GM19395 (cell line): ENCODE measurements around the gene BCL2.

ENCODE experiments used
- ATAC-seq: cut with Tn5 transposase; IDR thresholded peaks from one replicate; pipeline ENCODE4 v1.9.1; 2021; ENCODE audit warnings: mild to moderate bottlenecking, moderate library complexity; ENCODE audit not compliant: unreplicated experiment

Gene BCL2

GRCh38 chr18:63290166-63290820 lies 29.3 kb downstream of the BCL2 start:
- no peak for ATAC-seq

DNA sequence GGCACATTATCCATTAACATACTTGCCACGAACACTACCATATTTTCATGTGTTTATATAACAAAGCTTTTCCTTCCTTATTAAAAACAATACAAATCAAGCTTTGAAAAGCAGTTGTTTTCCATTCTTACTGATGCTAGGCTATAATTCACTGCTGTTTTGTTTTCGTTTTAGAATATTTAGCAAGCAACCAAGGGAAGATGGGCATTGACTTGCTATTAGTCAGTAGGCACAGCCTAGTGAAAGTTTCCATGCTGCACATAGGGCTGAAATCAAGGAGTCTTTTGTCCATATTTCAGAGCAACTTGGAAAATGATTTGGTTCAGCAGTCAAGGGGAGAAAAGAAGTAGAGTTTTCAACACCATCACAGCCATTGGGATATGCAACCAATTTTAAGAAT lies 31.3 kb downstream of the BCL2 start:
- no peak for ATAC-seq

DNA sequence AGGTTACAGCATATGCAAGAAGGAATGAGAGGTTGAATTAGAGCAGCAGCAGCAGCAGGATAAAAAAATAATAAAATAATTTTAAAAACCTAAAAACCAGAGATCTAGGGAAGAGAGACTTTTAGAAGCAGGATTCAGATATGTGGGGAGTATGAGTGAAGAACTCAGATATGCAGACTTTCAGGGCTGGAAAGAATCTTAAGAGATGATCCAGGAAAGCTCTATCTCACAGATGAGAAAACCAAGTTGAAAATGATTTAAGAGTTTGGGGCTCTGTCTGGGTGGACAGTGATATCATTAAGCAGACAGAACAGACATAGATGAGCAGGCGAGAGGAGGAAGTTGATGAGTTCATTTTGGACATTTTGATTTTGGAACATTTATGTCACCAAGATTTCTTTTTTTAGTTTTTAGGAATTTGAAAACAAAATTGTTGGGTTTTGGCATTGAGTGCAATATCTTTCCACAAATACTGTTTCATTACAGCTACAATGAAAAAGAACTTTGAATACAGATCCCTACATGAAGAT lies 31.8 kb downstream of the BCL2 start:
- ATAC-seq: no peak

DNA sequence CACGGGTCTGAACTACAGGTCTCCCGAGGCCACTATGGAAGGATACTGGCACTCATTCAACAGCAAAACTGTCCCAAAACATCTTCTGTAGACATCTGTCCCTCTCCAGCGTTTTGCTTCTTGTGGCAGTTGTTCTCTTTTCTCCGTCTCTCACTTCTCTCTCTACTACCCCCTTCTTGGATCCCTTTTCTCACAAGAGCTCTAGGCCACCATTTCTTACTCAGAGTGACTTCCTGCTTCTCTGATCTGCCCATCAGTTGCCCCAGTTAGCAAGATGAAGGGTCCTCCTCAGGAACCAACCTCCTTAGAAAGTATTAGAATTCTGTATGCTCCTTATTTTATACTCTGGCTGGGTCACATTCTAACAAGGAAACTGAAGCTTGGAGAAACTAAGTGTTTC lies 32.6 kb downstream of the BCL2 start:
- ATAC-seq: no peak

DNA sequence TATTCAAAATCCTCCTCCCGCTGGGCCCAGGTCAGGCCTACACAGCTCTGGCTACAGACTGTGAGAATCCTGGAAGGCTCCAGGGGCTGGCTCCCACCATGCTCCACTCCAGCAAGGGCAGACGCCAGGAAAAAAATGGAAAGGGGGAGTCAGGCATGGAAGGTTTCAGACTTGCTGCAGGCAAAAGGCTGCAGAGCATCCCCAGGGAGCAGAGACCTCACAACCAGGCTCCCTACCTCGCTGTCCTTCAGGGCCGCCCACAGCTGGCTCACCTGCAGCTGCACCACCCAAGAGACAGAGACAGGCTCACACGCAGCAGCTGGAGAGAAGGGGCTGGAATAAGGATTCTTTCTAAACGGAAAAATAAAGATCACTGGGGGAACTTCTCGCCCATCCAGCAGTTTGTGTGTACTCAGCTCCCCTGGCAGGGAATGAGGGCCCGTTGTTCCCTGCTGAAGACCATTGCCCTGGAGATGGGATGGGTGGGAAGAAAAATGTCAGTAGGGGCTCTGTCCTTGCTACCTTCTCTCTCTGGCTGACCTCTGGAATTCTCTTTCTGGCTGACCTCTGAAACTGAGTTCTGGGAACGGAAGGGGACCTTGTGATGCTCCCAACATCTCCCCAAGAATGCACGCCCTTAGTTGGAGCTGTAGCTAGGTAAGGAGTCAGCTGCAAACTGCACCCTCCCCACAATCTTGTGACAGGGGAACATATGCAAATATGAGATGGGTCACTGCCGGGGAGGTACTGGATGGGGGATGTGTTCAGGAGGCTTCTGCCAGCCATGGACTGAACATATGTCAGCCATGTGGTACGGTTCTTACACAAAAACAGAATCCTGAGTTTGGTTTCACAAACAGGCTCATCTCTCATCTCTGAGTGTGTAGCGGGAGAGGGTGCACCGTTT lies 34.5 kb downstream of the BCL2 start:
- peak; percentile 97 for ATAC-seq

DNA sequence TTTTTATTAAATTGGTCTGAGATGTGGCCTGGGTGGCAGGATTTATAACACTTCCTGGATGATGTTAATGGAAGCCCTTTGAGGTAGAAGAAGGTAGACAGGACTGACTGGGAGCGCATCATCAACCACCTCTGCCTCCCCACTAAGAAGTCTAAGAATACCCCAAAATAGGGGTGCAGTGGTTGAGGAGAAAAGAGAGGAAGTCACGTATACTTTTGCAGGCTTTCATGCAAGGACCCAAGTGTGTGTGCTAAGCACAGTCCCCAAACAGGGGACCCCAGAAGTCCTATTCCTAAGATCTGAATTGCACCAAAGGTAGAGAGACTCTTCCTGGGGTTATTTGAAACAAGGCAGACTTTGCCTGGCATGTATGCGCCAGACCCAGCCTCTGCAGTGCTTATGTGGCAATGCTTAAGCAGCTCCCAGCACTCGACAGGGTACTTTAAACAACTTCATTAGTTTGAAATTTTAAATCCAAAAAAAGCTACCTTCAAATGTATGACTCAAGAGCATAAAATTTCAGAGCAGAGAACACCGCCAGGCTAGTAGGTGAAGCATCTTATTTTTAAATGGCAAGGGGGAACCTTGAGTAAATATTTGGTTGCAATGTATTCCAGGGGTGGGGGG lies 35.3 kb downstream of the BCL2 start:
- ATAC-seq: no peak

DNA sequence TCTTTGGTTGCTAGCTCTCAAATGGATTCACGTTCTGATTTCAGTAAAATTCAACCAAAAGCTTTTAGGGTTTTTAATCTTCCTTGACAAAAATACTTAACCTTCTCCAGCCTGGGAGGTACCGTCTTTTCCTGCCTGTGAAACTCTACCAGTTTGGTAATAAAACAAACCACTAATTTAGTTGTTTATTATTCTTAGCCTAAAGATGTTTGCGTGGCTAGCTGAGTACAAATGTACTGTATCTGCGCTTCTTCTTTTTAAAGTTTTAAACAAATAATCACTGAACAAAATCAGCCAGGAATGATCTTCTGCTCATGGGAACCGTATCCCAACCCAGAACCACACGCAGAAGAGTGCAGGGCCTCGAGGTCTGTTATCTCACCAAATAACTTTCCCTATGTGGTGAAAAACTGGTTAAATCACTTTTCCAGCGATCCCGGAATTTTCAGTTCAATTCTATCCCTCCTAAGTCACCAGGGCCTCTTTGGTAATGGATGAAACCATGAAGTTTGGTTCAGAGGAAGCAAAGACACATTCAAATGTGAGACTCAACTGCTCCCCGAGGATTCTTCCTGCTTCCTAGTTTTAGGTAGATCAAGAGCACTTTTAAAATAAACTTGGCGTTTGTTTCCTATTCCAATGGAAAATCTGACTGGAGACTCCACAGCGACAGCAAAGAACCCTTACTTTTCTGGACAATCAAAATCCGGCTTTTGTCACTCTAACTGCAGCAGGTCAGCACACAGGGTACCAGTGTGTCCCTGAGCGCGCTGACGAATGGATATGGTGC lies 36.1 kb downstream of the BCL2 start:
- ATAC-seq: no peak

- no peak for ATAC-seq
These were observed 36.8 kb downstream of the BCL2 start for GRCh38 chr18:63282793-63283192.

- no peak for ATAC-seq
These were observed 46.2 kb downstream of the BCL2 start for GRCh38 chr18:63273222-63273927.

DNA sequence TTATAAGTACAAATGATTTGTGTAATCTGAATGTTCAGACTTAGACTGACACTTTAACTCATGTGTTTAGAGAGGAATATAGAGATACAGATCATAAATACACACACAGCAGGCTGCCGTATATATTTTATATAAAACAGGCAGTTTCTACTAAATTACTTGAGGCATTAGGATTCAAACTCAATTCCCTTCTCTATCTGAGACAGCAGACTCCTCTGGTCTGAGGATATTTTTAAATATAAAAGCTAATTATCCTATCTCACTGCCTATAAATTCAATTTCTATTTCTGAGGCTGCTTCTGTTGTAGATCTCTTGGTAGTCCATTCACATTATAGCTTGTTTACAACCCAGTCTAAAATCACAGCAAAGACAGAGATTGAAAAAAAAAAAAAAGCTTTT lies 46.9 kb downstream of the BCL2 start:
- ATAC-seq: no peak

DNA sequence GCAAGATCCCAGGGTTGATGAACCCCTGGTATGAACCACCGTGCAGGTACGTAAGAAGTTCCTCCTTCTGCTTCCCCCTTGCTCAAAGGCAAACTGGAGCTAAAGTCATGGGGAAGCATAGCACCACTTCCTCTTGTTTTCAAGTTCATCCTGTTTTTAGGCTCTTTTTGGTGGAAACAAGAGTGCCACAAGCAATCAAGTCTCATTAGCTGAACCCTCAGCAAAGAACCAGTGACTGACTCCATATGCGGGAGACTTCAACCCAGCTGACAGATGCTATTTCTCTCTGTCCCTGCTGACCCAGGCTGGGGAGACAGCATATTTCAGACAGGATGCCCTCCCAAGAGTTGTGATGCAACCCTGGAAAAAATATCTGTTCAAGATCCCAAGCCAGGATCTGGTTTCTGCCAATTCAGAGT lies 47.7 kb downstream of the BCL2 start:
- no peak for ATAC-seq

GRCh38 chr18:63271148-63271547 lies 48.4 kb downstream of the BCL2 start:
- ATAC-seq: no peak

- ATAC-seq: peak; percentile 74
These were observed 51.4 kb downstream of the BCL2 start for GRCh38 chr18:63267975-63268721.

GRCh38 chr18:63266888-63267790 lies 52.4 kb downstream of the BCL2 start:
- ATAC-seq: no peak

- ATAC-seq: no peak
These were observed 54.2 kb downstream of the BCL2 start for GRCh38 chr18:63265326-63265725.

DNA sequence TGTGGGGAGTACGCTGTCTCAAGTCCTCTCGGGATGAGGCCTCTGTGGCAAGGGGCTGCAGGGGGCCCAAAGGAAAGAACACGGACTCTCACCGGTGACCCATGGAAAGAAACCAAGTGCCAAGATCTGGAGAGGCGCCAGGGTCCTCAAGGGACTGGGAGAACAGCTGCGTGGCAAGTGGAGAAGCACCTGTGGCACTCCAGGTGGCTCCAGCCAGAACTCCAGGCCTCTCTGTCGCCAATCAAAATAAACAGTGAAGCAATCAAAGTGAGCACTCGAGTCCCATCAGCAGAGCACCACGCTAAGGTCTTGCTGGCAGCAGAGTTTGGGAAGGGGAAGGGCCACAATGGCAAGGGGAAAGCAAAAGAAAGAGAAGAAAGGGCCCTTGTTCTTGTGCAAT lies 54.7 kb downstream of the BCL2 start:
- no peak for ATAC-seq

DNA sequence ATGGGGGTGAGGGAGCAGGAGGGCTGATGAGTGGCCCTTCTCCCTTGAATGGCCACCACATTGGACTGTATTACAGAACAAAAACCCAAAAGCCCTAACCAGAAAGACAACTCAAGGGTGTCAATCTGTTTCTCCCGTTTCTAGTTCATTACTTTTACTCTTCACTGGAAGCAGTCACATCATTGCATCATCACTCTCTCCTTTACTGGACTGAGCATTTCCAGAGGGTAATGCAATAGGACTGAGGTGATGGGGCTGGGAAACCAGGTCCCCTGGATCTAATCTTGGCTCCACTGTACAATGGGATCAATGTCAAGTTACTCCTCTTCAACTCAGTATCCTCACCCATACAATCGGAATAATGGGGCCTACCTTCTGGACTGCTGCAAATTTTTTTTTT lies 56.1 kb downstream of the BCL2 start:
- no peak for ATAC-seq
